ENCODE data around the gene SLC12A4. TPM values are rescaled to one million over a fixed set of nuclear protein-coding genes. Genes with fewer than 3 reads are reported as not detected.
"Not testable (repeated sequence)": the region's sequence is repeated elsewhere in the genome, so short reads cannot be mapped to it uniquely, and the experiment has no call there.

Gene SLC12A4
- total RNA-seq, 1 donor from 2014 or later, result 108 TPM

GRCh38 chr16:67928147-67928546 is 40.3 kb downstream of the SLC12A4 start:
- DNase-seq (ENCODE audit: low read depth in 2 of 2), result no peak

GRCh38 chr16:67927131-67927941 is 41.1 kb downstream of the SLC12A4 start:
- DNase-seq (ENCODE audit: low read depth in 2 of 2), result no peak

GRCh38 chr16:67926181-67926750 is 42.2 kb downstream of the SLC12A4 start:
- peak; percentile 82 to 87 for DNase-seq (ENCODE audit: low read depth in 2 of 2)

- peak in 1 of 2 donors; percentile 33 for DNase-seq (ENCODE audit: low read depth in 2 of 2)
Observed at GRCh38 chr16:67924140-67924906, 44.1 kb downstream of the SLC12A4 start.

GRCh38 chr16:67923414-67924116 is 44.9 kb downstream of the SLC12A4 start:
- DNase-seq (ENCODE audit: low read depth in 2 of 2), result peak in 1 of 2 donors; percentile 39

GRCh38 chr16:67922740-67923139 is 45.7 kb downstream of the SLC12A4 start:
- peak in 1 of 2 donors; percentile 49 for DNase-seq (ENCODE audit: low read depth in 2 of 2)

- DNase-seq (ENCODE audit: low read depth in 2 of 2), result peak in 1 of 2 donors; percentile 43
Observed at GRCh38 chr16:67922221-67922620, 46.2 kb downstream of the SLC12A4 start.

- no peak for DNase-seq (ENCODE audit: low read depth in 2 of 2)
Observed at GRCh38 chr16:67919622-67920221, 48.7 kb downstream of the SLC12A4 start.

- DNase-seq (ENCODE audit: low read depth in 2 of 2), result peak in 1 of 2 donors; percentile 77
Observed at GRCh38 chr16:67917852-67918236, 50.6 kb downstream of the SLC12A4 start.

- no peak for DNase-seq (ENCODE audit: low read depth in 2 of 2)
Observed at GRCh38 chr16:67917140-67917851, 51.1 kb downstream of the SLC12A4 start.

- DNase-seq (ENCODE audit: low read depth in 2 of 2), result peak in 1 of 2 donors; percentile 50
Observed at GRCh38 chr16:67915831-67916723, 52.4 kb downstream of the SLC12A4 start.

GRCh38 chr16:67915496-67915769 is 53.0 kb downstream of the SLC12A4 start:
- DNase-seq (ENCODE audit: low read depth in 2 of 2), result not testable (repeated sequence)

GRCh38 chr16:67914758-67915495 is 53.5 kb downstream of the SLC12A4 start:
- no peak for DNase-seq (ENCODE audit: low read depth in 2 of 2)

- peak in 1 of 2 donors; percentile 60 for DNase-seq (ENCODE audit: low read depth in 2 of 2)
Observed at GRCh38 chr16:67910158-67910557, 58.3 kb downstream of the SLC12A4 start.

GRCh38 chr16:67909056-67909742 is 59.2 kb downstream of the SLC12A4 start:
- DNase-seq (ENCODE audit: low read depth in 2 of 2), result no peak

- DNase-seq (ENCODE audit: low read depth in 2 of 2), result no peak
Observed at GRCh38 chr16:67907397-67908180, 60.8 kb downstream of the SLC12A4 start.

- peak; percentile 44 to 86 for DNase-seq (ENCODE audit: low read depth in 2 of 2)
Observed at GRCh38 chr16:67902831-67903230, 65.6 kb downstream of the SLC12A4 start.

- no peak for DNase-seq (ENCODE audit: low read depth in 2 of 2)
Observed at GRCh38 chr16:67901734-67902133, 66.7 kb downstream of the SLC12A4 start.
